Naive thymus-derived CD4-positive, alpha-beta T cell (primary cell): ENCODE data around the gene SYNPO2L. TPM values are rescaled to one million over a fixed set of nuclear protein-coding genes. Genes with fewer than 3 reads are reported as not detected.

Experiments
- ATAC-seq: fragments of 150-1000 bp; cut with Tn5 transposase; 2 replicates; pipeline ENCODE4 v1.10.0; 2021; ENCODE audit warnings: mild to moderate bottlenecking, moderate library complexity
- CTCF ChIA-PET: fragments of 350-600 bp; sonication (Branson Sonifier 250); formaldehyde crosslinking; loops from one replicate; lab custom pipeline; 2021; ENCODE audit warnings: antibody characterized with exemption; lab: Charles Lee
- POLR2A ChIA-PET: fragments of 350-600 bp; sonication (Branson Sonifier 250); formaldehyde crosslinking; loops from one replicate; lab custom pipeline; 2021; ENCODE audit warnings: antibody characterized with exemption, inconsistent platforms; lab: Charles Lee
- DNase-seq, 9 donors: peaks; one replicate each; pipeline versions ENCODE4 v3.0.0 to v3.0.0-alpha.2; 2020 to 2022; ENCODE audit warnings: mixed read lengths in 1 of 9
- H3K27ac ChIP-seq: one replicate; pipeline ENCODE4 v1.7.0; 2013; ENCODE audit warnings: mild to moderate bottlenecking, low read depth, low read length, moderate library complexity
- H3K27me3 ChIP-seq, 2 donors: one replicate each; pipeline ENCODE4 v1.7.0; 2013; ENCODE audit warnings: low read length in 2 of 2, mild to moderate bottlenecking in 2 of 2, moderate library complexity in 2 of 2; ENCODE audit not compliant: control insufficient read depth in 2 of 2, insufficient read depth in 2 of 2
- H3K36me3 ChIP-seq, 3 experiments: 1 replicate in 2 of 3; 2 replicates in 1 of 3; pipeline ENCODE4 v1.7.0; 2013; ENCODE audit warnings: low read length in 3 of 3, mild to moderate bottlenecking in 3 of 3, moderate library complexity in 1 of 3; ENCODE audit not compliant: insufficient read depth in 3 of 3, control insufficient read depth in 2 of 3
- H3K4me1 ChIP-seq, 2 donors: one replicate each; pipeline ENCODE4 v1.7.0; 2013; ENCODE audit warnings: low read length in 2 of 2, mild to moderate bottlenecking in 2 of 2, moderate library complexity in 1 of 2; ENCODE audit not compliant: control insufficient read depth in 2 of 2, insufficient read depth in 2 of 2
- H3K4me3 ChIP-seq: 2 replicates; pipeline ENCODE4 v1.7.0; 2013; ENCODE audit warnings: mild to moderate bottlenecking, low read length
- H3K9me3 ChIP-seq, 3 experiments: 1 replicate in 2 of 3; 2 replicates in 1 of 3; pipeline ENCODE4 v1.7.0; 2013; ENCODE audit warnings: low read length in 3 of 3; ENCODE audit not compliant: control insufficient read depth in 2 of 3
- H3K27ac Mint-ChIP-seq, 9 donors: one replicate each; pipeline ENCODE4 v1.8.0; 2020 to 2022; ENCODE audit warnings: mixed read lengths in 9 of 9, mild to moderate bottlenecking in 8 of 9, moderate library complexity in 5 of 9, inconsistent platforms in 2 of 9
- H3K27me3 Mint-ChIP-seq, 5 donors: one replicate each; pipeline ENCODE4 v1.8.0; 2021 to 2022; ENCODE audit warnings: mixed read lengths in 5 of 5, mild to moderate bottlenecking in 1 of 5
- H3K36me3 Mint-ChIP-seq, 5 donors: one replicate each; pipeline ENCODE4 v1.8.0; 2020 to 2022; ENCODE audit warnings: mixed read lengths in 5 of 5, mild to moderate bottlenecking in 3 of 5, inconsistent platforms in 1 of 5
- H3K4me1 Mint-ChIP-seq, 7 donors: one replicate each; pipeline ENCODE4 v1.8.0; 2020 to 2022; ENCODE audit warnings: mixed read lengths in 7 of 7, mild to moderate bottlenecking in 3 of 7, inconsistent platforms in 1 of 7
- H3K4me3 Mint-ChIP-seq, 10 donors: one replicate each; pipeline ENCODE4 v1.8.0; 2020 to 2022; ENCODE audit warnings: mild to moderate bottlenecking in 10 of 10, mixed read lengths in 10 of 10, moderate library complexity in 6 of 10, inconsistent platforms in 2 of 10
- H3K9me3 Mint-ChIP-seq, 11 donors: one replicate each; pipeline ENCODE4 v1.8.0; 2020 to 2022; ENCODE audit warnings: mixed read lengths in 11 of 11, mild to moderate bottlenecking in 4 of 11, inconsistent platforms in 1 of 11, moderate library complexity in 1 of 11
- intact Hi-C, 2 donors: fragments of 100-400 bp; cut with micrococcal nuclease; formaldehyde crosslinking; loops; one replicate each; pipeline ENCODE4 v1.15.1; 2023
- polyA plus RNA-seq, 2 donors: library from polyadenylated mRNA; unstranded; fragments of 300-500 nt; fragmentation: Illumina TruSeq; gene quantifications; one replicate each; pipeline ENCODE4 v1.2.3, GENCODE V29; 2021
- total RNA-seq, 6 experiments: library from RNA in 5 of 6; stranded (reverse) in 5 of 6; gene quantifications; 1 replicate in 5 of 6; 2 replicates in 1 of 6; pipeline ENCODE4 v1.2.3 and lab custom pipeline; 2021 to 2026

The SYNPO2L gene
- total and polyA plus RNA-seq, 7 experiments from 2014 or later = 0.08 to 0.12 TPM; not detected in 5

DNA sequence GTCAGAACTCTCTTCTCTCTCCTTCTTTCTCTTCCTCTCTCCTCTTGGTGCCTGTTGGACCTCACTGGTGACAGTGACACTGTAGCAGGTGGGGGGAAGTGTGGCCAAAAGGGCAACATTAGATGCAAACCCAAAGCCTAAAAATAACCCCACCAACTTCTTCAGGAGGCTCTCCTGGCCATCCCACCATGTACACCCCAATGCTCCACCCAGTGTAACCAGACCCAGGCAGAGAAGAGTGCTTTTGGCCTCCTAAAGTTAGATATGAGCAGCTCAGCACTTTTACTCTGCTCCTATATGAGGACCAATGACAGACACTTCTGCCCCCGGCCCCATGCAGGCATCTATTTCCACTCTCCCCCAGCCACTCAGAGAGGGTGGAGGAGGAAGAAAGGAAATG is 20.0 kb downstream of the SYNPO2L start:
- no peak overlapping the region for H3K27ac ChIP-seq
- H3K4me3 ChIP-seq = no peak overlapping the region
- DNase-seq (no peak), ATAC-seq (no peak)
- no peak overlapping the region for H3K4me3 Mint-ChIP-seq
- peak overlapping the region in 2 of 9 donors; percentile 44 to 67 for H3K27ac Mint-ChIP-seq
- H3K36me3 ChIP-seq = no peaks in the 10 kb centered on the region
- no peaks in the 10 kb centered on the region for H3K27me3 ChIP-seq
- no peaks in the 10 kb centered on the region for H3K4me1 ChIP-seq
- no peaks in the 10 kb centered on the region for H3K9me3 ChIP-seq
- H3K4me1 Mint-ChIP-seq = peaks cover 0 to 1% (median 0%) of the 10 kb centered on the region in 7 donors
- intact Hi-C loops = no loop called here
- POLR2A ChIA-PET = interaction anchor here (0.6 to 0.7 kb wide), 3 partner anchors 11 to 952 kb away, joined by 3 read pairs; no protein-coding TSS in a partner anchor
- H3K36me3 Mint-ChIP-seq = no peaks in the 10 kb centered on the region
- no peaks in the 10 kb centered on the region for H3K9me3 Mint-ChIP-seq
- CTCF ChIA-PET = interaction anchor here (1.8 kb wide), 1 partner anchor 8 kb away, joined by 7 read pairs; no protein-coding TSS in a partner anchor
- H3K27me3 Mint-ChIP-seq = peaks cover 0 to 10% (median 0%) of the 10 kb centered on the region in 5 donors

DNA sequence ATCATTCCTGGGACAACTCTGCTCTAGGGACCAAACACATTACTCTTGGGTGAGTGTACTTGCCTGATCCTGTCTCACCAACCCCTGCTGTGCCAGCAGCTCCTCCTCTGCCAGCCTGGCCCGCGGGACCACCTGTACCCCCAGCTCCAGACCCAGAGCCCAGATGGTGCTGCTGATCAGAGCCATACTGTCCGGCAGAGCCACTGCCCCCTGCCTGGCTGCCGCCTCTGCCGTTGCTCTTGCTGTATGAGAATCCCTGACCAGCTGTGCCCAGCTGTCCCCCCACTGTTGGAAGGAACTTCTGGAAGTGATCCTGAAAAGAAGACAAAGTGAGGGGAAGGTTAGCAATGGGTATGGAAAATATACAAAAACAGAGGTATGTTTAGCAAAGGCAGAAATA is 21.4 kb downstream of the SYNPO2L start:
- no peaks in the 10 kb centered on the region for H3K9me3 ChIP-seq
- Mint-ChIP-seq H3K9me3 (no peaks in the 10 kb centered on the region), H3K4me1 (no peaks in the 10 kb centered on the region), H3K4me3 (no peak overlapping the region), H3K27me3 (peaks cover 0 to 10% (median 0%) of the 10 kb centered on the region in 5 donors), H3K36me3 (no peaks in the 10 kb centered on the region), H3K27ac (no peak overlapping the region)
- H3K27ac ChIP-seq = no peak overlapping the region
- ATAC-seq (no peak), DNase-seq (no peak)
- POLR2A ChIA-PET = no interaction called here
- no peaks in the 10 kb centered on the region for H3K27me3 ChIP-seq
- H3K36me3 ChIP-seq = no peaks in the 10 kb centered on the region
- intact Hi-C loops = no loop called here
- no peaks in the 10 kb centered on the region for H3K4me1 ChIP-seq
- CTCF ChIA-PET = interaction anchor here (1.8 kb wide), 1 partner anchor 9 kb away, joined by 7 read pairs; no protein-coding TSS in a partner anchor
- no peak overlapping the region for H3K4me3 ChIP-seq

DNA sequence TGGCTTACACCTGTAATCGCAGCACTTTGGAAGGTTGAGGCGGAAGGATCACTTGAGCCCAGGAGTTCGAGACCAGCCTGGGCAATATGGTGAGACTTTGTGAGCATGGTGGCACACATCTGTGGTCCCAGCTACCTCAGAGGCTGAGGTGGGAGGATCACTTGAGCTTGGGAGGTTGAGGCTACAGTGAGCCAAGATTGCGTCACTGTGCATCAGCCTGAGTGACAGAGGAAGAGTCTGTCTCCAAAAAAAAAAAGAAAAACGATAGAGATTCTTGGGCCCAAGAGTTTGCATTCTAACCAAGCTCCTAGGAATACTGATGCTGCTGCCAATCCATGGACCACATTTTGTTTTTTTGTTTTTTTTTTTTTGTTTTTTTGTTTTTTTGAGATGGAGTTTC is 26.7 kb downstream of the SYNPO2L start:
- H3K4me3 Mint-ChIP-seq = no peak overlapping the region
- intact Hi-C loops = loop anchor here (5.0 kb wide), 7 partner anchors 113 to 1198 kb away; partner anchors contain the start of genes ECD (in 2 of the 2), FAM149B1 (in 2 of the 2), SEC24C (in 2 of the 2) and CHCHD1 (in 1 of the 2)

DNA sequence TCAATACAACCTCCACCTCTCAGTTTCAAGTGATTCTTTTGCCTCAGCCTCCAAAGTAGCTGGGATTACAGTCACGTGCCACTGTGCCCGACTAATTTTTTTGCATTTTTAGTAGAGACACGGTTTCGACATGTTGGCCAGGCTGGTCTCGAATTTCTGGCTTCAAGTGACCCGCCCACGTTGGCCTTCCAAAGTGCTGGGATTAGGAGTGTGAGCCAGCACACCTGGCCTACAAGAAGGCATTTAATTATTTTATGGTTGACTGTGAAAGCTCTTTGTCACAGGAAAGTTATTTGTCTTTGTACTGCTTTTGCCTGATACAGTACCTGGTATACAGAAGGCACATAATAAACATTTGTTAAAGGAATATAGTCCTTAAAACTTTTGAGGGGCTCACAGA is 27.4 kb downstream of the SYNPO2L start:
- Mint-ChIP-seq H3K9me3 (no peaks in the 10 kb centered on the region), H3K36me3 (peaks cover 0 to 3% (median 0%) of the 10 kb centered on the region in 5 donors), H3K4me3 (no peak overlapping the region), H3K27ac (peak overlapping the region in 1 of 9 donors; percentile 14), H3K4me1 (peaks cover 0 to 28% (median 24%) of the 10 kb centered on the region in 7 donors), H3K27me3 (no peaks in the 10 kb centered on the region)
- intact Hi-C loops = loop anchor here (5.0 kb wide), 7 partner anchors 114 to 1199 kb away; partner anchors contain the start of genes ECD (in 2 of the 2), FAM149B1 (in 2 of the 2), SEC24C (in 2 of the 2) and CHCHD1 (in 1 of the 2)
- DNase-seq (no peak), ATAC-seq (no peak)
- Histone ChIP-seq H3K4me1 (peaks cover 7 to 9% of the 10 kb centered on the region in 2 donors), H3K4me3 (no peak overlapping the region), H3K36me3 (peaks cover 0 to 5% (median 0%) of the 10 kb centered on the region in 3 experiments), H3K9me3 (no peaks in the 10 kb centered on the region), H3K27ac (no peak overlapping the region), H3K27me3 (no peaks in the 10 kb centered on the region)
- CTCF ChIA-PET = no interaction called here
- POLR2A ChIA-PET = no interaction called here

More for the DNA sequence above, 26.7 kb downstream of the SYNPO2L start:
- Histone ChIP-seq H3K36me3 (peaks cover 0 to 5% (median 0%) of the 10 kb centered on the region in 3 experiments), H3K27me3 (no peaks in the 10 kb centered on the region), H3K4me3 (no peak overlapping the region), H3K27ac (no peak overlapping the region), H3K9me3 (no peaks in the 10 kb centered on the region), H3K4me1 (peaks cover 7 to 9% of the 10 kb centered on the region in 2 donors)
- DNase-seq (no peak), ATAC-seq (no peak)
- Mint-ChIP-seq H3K27me3 (no peaks in the 10 kb centered on the region), H3K27ac (no peak overlapping the region), H3K4me1 (peaks cover 0 to 26% (median 23%) of the 10 kb centered on the region in 7 donors), H3K9me3 (no peaks in the 10 kb centered on the region), H3K36me3 (peaks cover 0 to 3% (median 0%) of the 10 kb centered on the region in 5 donors)
- ChIA-PET POLR2A (no interaction called here), CTCF (no interaction called here)

DNA sequence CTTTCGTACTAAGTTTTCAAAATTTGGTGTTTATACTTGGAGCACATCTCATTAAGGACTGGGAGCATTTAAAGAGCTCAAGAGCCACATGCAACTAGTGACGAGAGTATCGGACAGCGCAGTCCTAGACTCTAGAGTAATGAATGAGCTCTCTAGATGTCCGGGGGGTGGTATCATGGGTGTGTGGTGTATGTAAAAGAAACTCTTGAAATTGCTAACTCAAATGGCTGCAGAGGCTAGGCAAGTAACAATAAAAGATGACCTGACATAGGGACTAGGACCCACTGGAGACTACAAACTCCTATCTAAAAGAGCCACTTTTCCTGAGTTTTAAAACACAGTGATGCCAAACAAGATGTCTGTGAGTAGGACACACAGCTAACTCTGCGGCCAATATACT is 28.5 kb downstream of the SYNPO2L start:
- H3K36me3 ChIP-seq = peaks cover 0 to 5% (median 0%) of the 10 kb centered on the region in 3 experiments
- Mint-ChIP-seq H3K36me3 (peaks cover 0 to 3% (median 0%) of the 10 kb centered on the region in 5 donors), H3K4me3 (peak overlapping the region; percentile 22 to 98 (median 40)), H3K4me1 (peaks cover 0 to 29% (median 24%) of the 10 kb centered on the region in 7 donors), H3K27ac (peak overlapping the region in 8 of 9 donors; percentile 6 to 96 (median 53)), H3K27me3 (no peaks in the 10 kb centered on the region), H3K9me3 (no peaks in the 10 kb centered on the region)
- intact Hi-C loops = loop anchor here (2.0 to 5.0 kb wide), 9 partner anchors 115 to 1200 kb away; partner anchors contain the start of genes ECD (in 2 of the 2), FAM149B1 (in 2 of the 2), SEC24C (in 2 of the 2) and CHCHD1 (in 1 of the 2)
- ChIA-PET POLR2A (interaction anchor here (0.6 to 1.5 kb wide), 3 partner anchors 97 to 240 kb away, joined by 3 to 5 read pairs (median 3); no protein-coding TSS in a partner anchor), CTCF (interaction anchor here (1.1 kb wide), 1 partner anchor 17 kb away, joined by 5 read pairs; no protein-coding TSS in a partner anchor)
- ATAC-seq (no peak), DNase-seq (no peak)
- no peaks in the 10 kb centered on the region for H3K27me3 ChIP-seq
- no peak overlapping the region for H3K4me3 ChIP-seq
- H3K4me1 ChIP-seq = peaks cover 7 to 9% of the 10 kb centered on the region in 2 donors
- H3K27ac ChIP-seq = peak overlapping the region; percentile 1
- H3K9me3 ChIP-seq = no peaks in the 10 kb centered on the region

DNA sequence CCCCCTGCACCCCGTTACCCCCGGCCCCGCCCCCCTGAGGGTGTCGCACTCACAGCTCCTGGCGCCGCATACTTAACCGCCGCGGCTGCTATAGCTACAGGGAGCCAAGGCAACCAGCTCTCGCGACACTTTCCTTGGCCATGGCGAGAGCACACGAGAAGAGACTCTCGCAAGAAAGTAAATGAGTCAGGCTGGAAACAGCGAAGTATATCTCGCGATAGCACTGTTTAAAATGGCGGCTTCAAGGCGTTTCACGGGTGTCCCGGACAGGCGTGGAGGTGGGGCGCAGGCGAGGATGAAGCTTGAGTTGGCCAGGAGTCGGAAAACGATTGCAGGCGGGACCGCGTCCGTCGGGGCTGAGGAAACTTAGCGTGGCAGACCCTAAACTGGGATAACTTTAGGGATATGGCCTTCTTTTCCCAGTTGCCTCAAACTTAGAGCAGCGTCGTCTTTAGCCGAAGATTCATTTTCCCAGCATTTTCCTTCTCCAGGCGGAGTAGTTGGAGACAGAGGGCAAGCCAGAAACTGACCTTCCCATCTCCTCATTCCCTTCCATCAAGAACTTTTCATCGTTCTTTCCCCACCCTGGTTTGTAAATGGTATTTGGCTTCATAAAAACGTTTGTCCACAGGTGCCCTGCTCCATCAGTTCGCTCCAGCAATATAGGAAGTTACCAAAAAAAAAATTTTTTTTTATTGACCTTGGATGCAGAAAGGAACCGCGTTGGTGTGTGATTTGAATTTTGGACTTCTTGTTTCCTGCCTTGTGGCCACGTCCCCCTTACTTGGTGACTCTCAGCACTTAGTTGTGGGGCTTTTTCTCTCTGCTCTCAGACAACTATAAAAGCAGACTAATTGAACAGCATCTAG is 29.7 kb downstream of the SYNPO2L start:
- H3K36me3 Mint-ChIP-seq = peaks cover 0 to 3% (median 0%) of the 10 kb centered on the region in 5 donors
- no peaks in the 10 kb centered on the region for H3K27me3 Mint-ChIP-seq
- H3K27me3 ChIP-seq = no peaks in the 10 kb centered on the region
- peak overlapping the region; percentile 99 for H3K4me3 ChIP-seq
- H3K4me1 Mint-ChIP-seq = peaks cover 0 to 29% (median 24%) of the 10 kb centered on the region in 7 donors
- H3K9me3 ChIP-seq = no peaks in the 10 kb centered on the region
- peak overlapping the region; percentile 87 for H3K27ac ChIP-seq
- intact Hi-C loops = loop anchor here (1.0 to 5.0 kb wide), 24 partner anchors 18 to 1201 kb away; partner anchors contain the start of genes CFAP70 (in 2 of the 2), ECD (in 2 of the 2), FAM149B1 (in 2 of the 2) and MRPS16 (in 2 of the 2)
- ChIA-PET CTCF (interaction anchor here (1.0 kb wide), 1 partner anchor 18 kb away, joined by 4 read pairs; no protein-coding TSS in a partner anchor), POLR2A (interaction anchor here (0.6 to 2.8 kb wide), 6 partner anchors 17 to 605 kb away, joined by 3 to 14 read pairs (median 4); partner anchors contain the start of gene PPP3CB)
- DNase-seq (peak; percentile 76 to 97 (median 91)), ATAC-seq (peak; percentile 97)
- peak overlapping the region; percentile 91 to 100 (median 96) for H3K4me3 Mint-ChIP-seq
- peaks cover 0 to 5% (median 0%) of the 10 kb centered on the region in 3 experiments for H3K36me3 ChIP-seq
- H3K27ac Mint-ChIP-seq = peak overlapping the region; percentile 95 to 100 (median 97)
- H3K4me1 ChIP-seq = peaks cover 7 to 9% of the 10 kb centered on the region in 2 donors
- H3K9me3 Mint-ChIP-seq = no peaks in the 10 kb centered on the region
